Duodenal mucosa (tissue), 2 donors: ENCODE measurements around the gene SLC5A5.

Source experiments
- H3K27ac ChIP-seq: one replicate; pipeline ENCODE4 v1.7.0; 2013; ENCODE audit warnings: low read depth, low read length
- H3K27me3 ChIP-seq, 2 donors: one replicate each; pipeline ENCODE4 v1.7.0; 2013; ENCODE audit warnings: low read length in 2 of 2, control low read depth in 1 of 2; ENCODE audit not compliant: insufficient read depth in 2 of 2, control insufficient read depth in 1 of 2
- H3K36me3 ChIP-seq, 2 donors: one replicate each; pipeline ENCODE4 v1.7.0; 2013; ENCODE audit warnings: low read length in 2 of 2, control low read depth in 1 of 2; ENCODE audit not compliant: insufficient read depth in 2 of 2, control insufficient read depth in 1 of 2
- H3K4me1 ChIP-seq, 2 donors: one replicate each; pipeline ENCODE4 v1.7.0; 2013; ENCODE audit warnings: low read length in 2 of 2, control low read depth in 1 of 2; ENCODE audit not compliant: insufficient read depth in 2 of 2, control insufficient read depth in 1 of 2
- H3K4me3 ChIP-seq, 2 donors: one replicate each; pipeline ENCODE4 v1.7.0; 2013; ENCODE audit warnings: low read length in 2 of 2, low read depth in 1 of 2
- H3K9ac ChIP-seq, 2 donors: one replicate each; pipeline ENCODE4 v1.7.0; 2013; ENCODE audit warnings: low read length in 2 of 2, low read depth in 1 of 2
- H3K9me3 ChIP-seq, 2 donors: one replicate each; pipeline ENCODE4 v1.7.0; 2013; ENCODE audit warnings: low read length in 2 of 2, control low read depth in 1 of 2; ENCODE audit not compliant: control insufficient read depth in 1 of 2

SLC5A5 gene

GRCh38 chr19:17871032-17871877, 490 bp upstream of the SLC5A5 start:
- H3K4me3 ChIP-seq = no peak overlapping the region
- no peaks in the 10 kb centered on the region for H3K36me3 ChIP-seq
- H3K27me3 ChIP-seq = peaks cover 42 to 46% of the 10 kb centered on the region in 2 donors

GRCh38 chr19:17872251-17873001, 681 bp downstream of the SLC5A5 start:
- H3K9ac ChIP-seq = no peak overlapping the region
- H3K27me3 ChIP-seq = peaks cover 42 to 46% of the 10 kb centered on the region in 2 donors
- peaks cover 7 to 12% of the 10 kb centered on the region in 2 donors for H3K4me1 ChIP-seq
- peak overlapping the region in 1 of 2 donors; percentile 32 for H3K4me3 ChIP-seq
- no peaks in the 10 kb centered on the region for H3K9me3 ChIP-seq
- H3K36me3 ChIP-seq = no peaks in the 10 kb centered on the region
- no peak overlapping the region for H3K27ac ChIP-seq

More at GRCh38 chr19:17871032-17871877, 490 bp upstream of the SLC5A5 start:
- Histone ChIP-seq H3K9ac (no peak overlapping the region), H3K9me3 (no peaks in the 10 kb centered on the region), H3K4me1 (peaks cover 13 to 16% of the 10 kb centered on the region in 2 donors), H3K27ac (no peak overlapping the region)

- Histone ChIP-seq H3K27ac (no peak overlapping the region), H3K27me3 (peaks cover 42 to 45% of the 10 kb centered on the region in 2 donors), H3K4me1 (peaks cover 7 to 12% of the 10 kb centered on the region in 2 donors), H3K4me3 (peak overlapping the region in 1 of 2 donors; percentile 57), H3K36me3 (no peaks in the 10 kb centered on the region), H3K9me3 (no peaks in the 10 kb centered on the region), H3K9ac (no peak overlapping the region)
Measured at GRCh38 chr19:17873786-17874757, 2.3 kb downstream of the SLC5A5 start.

- Histone ChIP-seq H3K9ac (no peak overlapping the region), H3K36me3 (no peaks in the 10 kb centered on the region), H3K4me3 (no peak overlapping the region), H3K9me3 (no peaks in the 10 kb centered on the region), H3K27me3 (peaks cover 42% of the 10 kb centered on the region in 2 donors), H3K4me1 (peaks cover 7 to 12% of the 10 kb centered on the region in 2 donors), H3K27ac (no peak overlapping the region)
Measured at GRCh38 chr19:17874758-17875135, 3.0 kb downstream of the SLC5A5 start.

GRCh38 chr19:17877696-17878095, 6.0 kb downstream of the SLC5A5 start:
- H3K4me1 ChIP-seq = peaks cover 3 to 6% of the 10 kb centered on the region in 2 donors
- no peak overlapping the region for H3K27ac ChIP-seq
- no peak overlapping the region for H3K4me3 ChIP-seq
- H3K27me3 ChIP-seq = peaks cover 15 to 16% of the 10 kb centered on the region in 2 donors
- no peak overlapping the region for H3K9ac ChIP-seq
- H3K36me3 ChIP-seq = no peaks in the 10 kb centered on the region
- no peaks in the 10 kb centered on the region for H3K9me3 ChIP-seq

- no peak overlapping the region for H3K27ac ChIP-seq
- H3K4me3 ChIP-seq = no peak overlapping the region
Measured at GRCh38 chr19:17879466-17879865, 7.7 kb downstream of the SLC5A5 start.

GRCh38 chr19:17881701-17882100, 10.0 kb downstream of the SLC5A5 start:
- H3K36me3 ChIP-seq = no peaks in the 10 kb centered on the region
- H3K9me3 ChIP-seq = no peaks in the 10 kb centered on the region
- no peaks in the 10 kb centered on the region for H3K27me3 ChIP-seq
- H3K4me3 ChIP-seq = no peak overlapping the region
- H3K27ac ChIP-seq = no peak overlapping the region
- H3K4me1 ChIP-seq = no peaks in the 10 kb centered on the region
- no peak overlapping the region for H3K9ac ChIP-seq

More at GRCh38 chr19:17879466-17879865, 7.7 kb downstream of the SLC5A5 start:
- Histone ChIP-seq H3K9ac (no peak overlapping the region), H3K4me1 (no peaks in the 10 kb centered on the region), H3K27me3 (peaks cover 4 to 5% of the 10 kb centered on the region in 2 donors), H3K36me3 (no peaks in the 10 kb centered on the region), H3K9me3 (no peaks in the 10 kb centered on the region)

- no peaks in the 10 kb centered on the region for H3K36me3 ChIP-seq
- H3K9me3 ChIP-seq = no peaks in the 10 kb centered on the region
- H3K9ac ChIP-seq = no peak overlapping the region
- no peaks in the 10 kb centered on the region for H3K4me1 ChIP-seq
- H3K4me3 ChIP-seq = no peak overlapping the region
- no peaks in the 10 kb centered on the region for H3K27me3 ChIP-seq
- H3K27ac ChIP-seq = no peak overlapping the region
Measured at GRCh38 chr19:17883627-17884410, 12.1 kb downstream of the SLC5A5 start.

GRCh38 chr19:17886515-17886914, 14.8 kb downstream of the SLC5A5 start:
- Histone ChIP-seq H3K27ac (no peak overlapping the region), H3K27me3 (no peaks in the 10 kb centered on the region), H3K9me3 (no peaks in the 10 kb centered on the region), H3K36me3 (no peaks in the 10 kb centered on the region), H3K4me3 (no peak overlapping the region), H3K9ac (no peak overlapping the region), H3K4me1 (no peaks in the 10 kb centered on the region)
